VCaP (cell line): ENCODE measurements around the gene ZDHHC13.

Source experiments
- H3K27ac ChIP-seq: fragments of 450-650 bp; 2 replicates; pipeline ENCODE4 v1.5.1; 2017
- CTCF ChIP-seq: fragments of 450-650 bp; conservative IDR thresholded peaks from 2 replicates; pipeline ENCODE4 v1.5.1; 2017; ENCODE audit warnings: mild to moderate bottlenecking, moderate library complexity

Gene ZDHHC13

GRCh38 chr11:19116971-19117759, at the start of gene ZDHHC13:
ZDHHC13 (plus strand) TSS chr11:19117168; CDS start chr11:19117250, 82 bp downstream.
- TF ChIP-seq CTCF, result peak; percentile 47
- H3K27ac ChIP-seq, result peak within 1 kb of the TSS; percentile 78

- no peak overlapping the region for H3K27ac ChIP-seq
- TF ChIP-seq CTCF, result peak; percentile 97
These were observed 45.7 kb upstream of the ZDHHC13 start for GRCh38 chr11:19071255-19071654.

- TF ChIP-seq CTCF, result no peak
- no peak overlapping the region for H3K27ac ChIP-seq
These were observed 44.5 kb upstream of the ZDHHC13 start for GRCh38 chr11:19072464-19072863.

GRCh38 chr11:19073454-19074415, 43.2 kb upstream of the ZDHHC13 start:
- TF ChIP-seq CTCF, result no peak
- H3K27ac ChIP-seq, result no peak overlapping the region

GRCh38 chr11:19075636-19076035, 41.3 kb upstream of the ZDHHC13 start:
- no peak overlapping the region for H3K27ac ChIP-seq
- no peak for TF ChIP-seq CTCF

- TF ChIP-seq CTCF, result peak; percentile 96
- H3K27ac ChIP-seq, result no peak overlapping the region
These were observed 40.0 kb upstream of the ZDHHC13 start for GRCh38 chr11:19076744-19077589.
